ENCODE data around the gene FBXO42. TPM values are rescaled to one million over a fixed set of nuclear protein-coding genes. Genes with fewer than 3 reads are reported as not detected.

Gene FBXO42
- total RNA-seq, 1 donor from 2014 or later: 24.3 TPM

DNA sequence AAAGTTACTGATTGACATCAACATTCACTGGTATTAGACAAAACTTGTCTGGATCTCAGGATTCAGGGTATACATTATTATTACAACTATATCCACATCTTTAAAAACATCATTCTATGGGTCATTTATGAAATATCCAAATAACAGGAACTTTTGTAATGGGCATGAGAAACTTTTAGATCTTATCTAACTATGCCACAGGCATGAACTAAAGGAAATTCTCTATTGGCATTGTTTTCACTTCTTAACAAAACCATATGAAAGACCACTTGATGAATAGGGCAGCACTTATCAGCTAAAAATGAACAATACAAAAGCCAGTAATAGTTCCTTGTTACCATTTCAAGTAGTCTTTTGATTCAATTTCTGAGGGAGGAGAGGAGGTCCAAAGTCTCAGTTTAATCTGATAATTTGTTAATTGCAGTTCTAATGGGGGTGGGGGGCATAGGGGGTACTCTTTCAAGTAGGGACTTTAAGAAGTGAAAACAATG is 84.5 kb downstream of the FBXO42 start:
- Mint-ChIP-seq H3K36me3 (ENCODE audit: low read depth) (peaks cover 2% of the 10 kb centered on the region), H3K9me3 (no peaks in the 10 kb centered on the region), H3K4me1 (peaks cover 35% of the 10 kb centered on the region), H3K27me3 (ENCODE audit: low read depth) (no peaks in the 10 kb centered on the region), H3K4me3 (no peak overlapping the region), H3K27ac (ENCODE audit: unreplicated experiment) (no peak overlapping the region)
- DNase-seq (ENCODE audit: low read depth, low spot score): no peak
- TF ChIP-seq, protein P1, sequence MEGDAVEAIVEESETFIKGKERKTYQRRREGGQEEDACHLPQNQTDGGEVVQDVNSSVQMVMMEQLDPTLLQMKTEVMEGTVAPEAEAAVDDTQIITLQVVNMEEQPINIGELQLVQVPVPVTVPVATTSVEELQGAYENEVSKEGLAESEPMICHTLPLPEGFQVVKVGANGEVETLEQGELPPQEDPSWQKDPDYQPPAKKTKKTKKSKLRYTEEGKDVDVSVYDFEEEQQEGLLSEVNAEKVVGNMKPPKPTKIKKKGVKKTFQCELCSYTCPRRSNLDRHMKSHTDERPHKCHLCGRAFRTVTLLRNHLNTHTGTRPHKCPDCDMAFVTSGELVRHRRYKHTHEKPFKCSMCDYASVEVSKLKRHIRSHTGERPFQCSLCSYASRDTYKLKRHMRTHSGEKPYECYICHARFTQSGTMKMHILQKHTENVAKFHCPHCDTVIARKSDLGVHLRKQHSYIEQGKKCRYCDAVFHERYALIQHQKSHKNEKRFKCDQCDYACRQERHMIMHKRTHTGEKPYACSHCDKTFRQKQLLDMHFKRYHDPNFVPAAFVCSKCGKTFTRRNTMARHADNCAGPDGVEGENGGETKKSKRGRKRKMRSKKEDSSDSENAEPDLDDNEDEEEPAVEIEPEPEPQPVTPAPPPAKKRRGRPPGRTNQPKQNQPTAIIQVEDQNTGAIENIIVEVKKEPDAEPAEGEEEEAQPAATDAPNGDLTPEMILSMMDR (conservative IDR thresholded peaks at IDR 0.05): no peak

DNA sequence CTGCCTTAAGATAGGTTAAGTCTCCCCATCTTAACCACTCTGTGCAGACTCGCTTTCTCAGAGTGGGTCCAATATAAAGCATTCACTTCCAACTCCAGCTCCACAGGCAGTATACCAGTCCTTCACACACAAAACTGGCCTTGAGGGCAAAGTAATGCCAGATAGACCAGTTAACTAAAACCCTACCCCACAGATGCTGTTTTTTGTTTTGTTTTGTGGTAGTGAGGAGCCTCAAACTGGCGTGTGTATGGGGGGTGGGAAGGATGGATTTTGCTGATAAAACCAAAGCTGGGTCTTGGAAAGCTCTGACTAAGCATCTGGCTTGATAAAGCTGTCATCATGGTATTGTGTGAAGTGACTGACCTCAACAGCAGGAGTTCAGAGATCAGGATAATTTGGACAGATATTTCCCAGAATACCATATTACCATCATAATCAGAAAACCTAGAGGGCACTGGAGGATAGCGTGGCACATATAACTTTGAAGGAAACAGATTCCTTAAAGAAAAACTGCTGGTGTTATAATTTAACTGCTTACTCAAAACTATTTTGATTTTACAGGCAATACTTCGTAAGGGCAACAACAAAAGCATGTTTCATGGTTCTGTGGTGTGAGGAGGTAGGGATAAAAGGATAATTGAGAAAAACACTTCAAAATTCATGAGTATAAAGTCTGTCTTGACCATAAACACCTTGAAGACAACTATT is 85.7 kb downstream of the FBXO42 start:
- H3K36me3 Mint-ChIP-seq (ENCODE audit: low read depth): peaks cover 2% of the 10 kb centered on the region
- H3K27ac Mint-ChIP-seq (ENCODE audit: unreplicated experiment): no peak overlapping the region
- TF ChIP-seq, protein P1 (conservative IDR thresholded peaks at IDR 0.05): no peak
- H3K4me1 Mint-ChIP-seq: peaks cover 35% of the 10 kb centered on the region
- no peak overlapping the region for H3K4me3 Mint-ChIP-seq
- H3K27me3 Mint-ChIP-seq (ENCODE audit: low read depth): no peaks in the 10 kb centered on the region
- H3K9me3 Mint-ChIP-seq: no peaks in the 10 kb centered on the region
- no peak for DNase-seq (ENCODE audit: low read depth, low spot score)

DNA sequence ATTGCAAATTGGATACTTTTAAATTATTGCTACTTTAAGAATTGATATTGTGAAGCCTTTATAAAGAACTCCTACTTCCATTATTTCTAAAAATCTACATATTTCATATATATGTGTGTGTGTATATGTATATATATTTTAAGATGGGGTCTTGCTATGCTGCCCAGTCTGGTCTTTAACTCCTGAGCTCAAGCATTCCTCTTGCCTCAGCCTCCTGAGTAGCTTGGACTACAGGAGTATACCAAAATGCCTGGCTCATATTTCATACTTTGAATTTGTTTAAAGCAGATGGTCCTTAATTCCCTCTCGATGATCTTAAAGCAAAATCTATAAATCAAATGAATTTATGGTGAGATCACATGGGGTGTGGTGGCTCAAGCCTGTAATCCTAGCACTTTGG is 90.2 kb downstream of the FBXO42 start:
- H3K27me3 Mint-ChIP-seq (ENCODE audit: low read depth): no peaks in the 10 kb centered on the region
- no peak for DNase-seq (ENCODE audit: low read depth, low spot score)
- H3K36me3 Mint-ChIP-seq (ENCODE audit: low read depth): peaks cover 2% of the 10 kb centered on the region

DNA sequence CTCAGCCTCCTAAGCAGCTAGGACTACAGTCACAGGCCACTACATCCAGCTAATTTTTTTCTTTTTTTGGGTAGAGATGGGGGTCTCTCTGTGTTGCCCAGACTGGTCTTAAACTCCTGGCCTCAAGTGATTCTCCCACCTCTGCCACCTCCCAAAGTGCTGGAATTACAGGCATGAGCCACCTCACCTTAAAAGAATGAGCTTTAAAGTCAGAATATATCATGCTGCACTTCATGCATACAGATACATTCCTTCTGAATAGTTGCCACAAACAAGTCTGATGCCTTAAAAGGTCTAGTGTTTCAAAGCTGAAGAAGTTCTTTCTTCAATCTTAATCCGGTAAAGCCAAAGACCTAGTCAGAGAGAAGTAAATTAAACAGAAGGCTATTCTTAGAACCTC is 91.5 kb downstream of the FBXO42 start:
- TF ChIP-seq, protein P1 (conservative IDR thresholded peaks at IDR 0.05): no peak
- H3K9me3 Mint-ChIP-seq: no peaks in the 10 kb centered on the region
- no peaks in the 10 kb centered on the region for H3K27me3 Mint-ChIP-seq (ENCODE audit: low read depth)
- peaks cover 9% of the 10 kb centered on the region for H3K4me1 Mint-ChIP-seq
- peaks cover 2% of the 10 kb centered on the region for H3K36me3 Mint-ChIP-seq (ENCODE audit: low read depth)
- DNase-seq (ENCODE audit: low read depth, low spot score): no peak
- H3K27ac Mint-ChIP-seq (ENCODE audit: unreplicated experiment): no peak overlapping the region
- H3K4me3 Mint-ChIP-seq: no peak overlapping the region

More for the DNA sequence above, 90.2 kb downstream of the FBXO42 start:
- Mint-ChIP-seq H3K4me1 (peaks cover 16% of the 10 kb centered on the region), H3K9me3 (no peaks in the 10 kb centered on the region), H3K4me3 (no peak overlapping the region), H3K27ac (ENCODE audit: unreplicated experiment) (no peak overlapping the region)
- TF ChIP-seq, protein P1 (conservative IDR thresholded peaks at IDR 0.05): no peak

DNA sequence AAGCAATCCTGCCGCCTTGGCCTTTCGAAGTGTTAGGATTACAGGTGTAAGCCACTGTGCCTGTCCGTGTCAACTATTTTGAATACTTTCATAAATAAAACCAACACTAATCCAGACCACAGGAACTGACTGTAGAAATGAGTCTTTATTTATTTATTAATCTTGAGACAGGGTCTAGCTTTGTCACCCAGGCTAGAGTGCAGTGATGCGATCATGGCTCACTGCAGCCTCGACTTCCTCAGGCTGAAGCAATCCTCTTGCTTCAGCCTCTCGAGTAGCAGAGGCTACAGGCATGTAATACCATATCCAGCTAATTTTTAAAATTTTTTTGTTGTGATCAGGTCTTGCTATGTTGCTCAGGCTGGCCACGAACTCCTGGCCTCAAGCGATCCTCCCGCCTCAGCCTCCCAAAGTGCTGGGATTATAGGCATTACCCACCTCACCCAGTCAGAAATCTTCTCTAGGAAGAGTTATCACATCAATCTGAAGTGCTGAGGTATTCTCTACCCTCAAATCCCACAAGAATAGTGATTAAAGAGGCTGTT is 93.6 kb downstream of the FBXO42 start:
- no peaks in the 10 kb centered on the region for H3K27me3 Mint-ChIP-seq (ENCODE audit: low read depth)
- no peak for DNase-seq (ENCODE audit: low read depth, low spot score)

More for the DNA sequence above, 93.6 kb downstream of the FBXO42 start:
- TF ChIP-seq, protein P1 (conservative IDR thresholded peaks at IDR 0.05): no peak
- no peaks in the 10 kb centered on the region for H3K9me3 Mint-ChIP-seq
- no peaks in the 10 kb centered on the region for H3K36me3 Mint-ChIP-seq (ENCODE audit: low read depth)
- H3K4me3 Mint-ChIP-seq: no peak overlapping the region
- H3K4me1 Mint-ChIP-seq: no peaks in the 10 kb centered on the region
- H3K27ac Mint-ChIP-seq (ENCODE audit: unreplicated experiment): no peak overlapping the region

Measured in neural crest cell (in vitro differentiated cells).